GM21717 (cell line): Measurements from ENCODE around the gene MICA.
"Not testable (repeated sequence)": the region's sequence is repeated elsewhere in the genome, so short reads cannot be mapped to it uniquely, and the experiment has no call there.

Source experiments
- ATAC-seq: cut with Tn5 transposase; IDR thresholded peaks from one replicate; pipeline ENCODE4 v1.9.1; 2021; ENCODE audit warnings: mild to moderate bottlenecking, moderate library complexity; ENCODE audit not compliant: unreplicated experiment

Gene MICA

GRCh38 chr6:31407699-31408098 lies 4.3 kb downstream of the MICA start:
- ATAC-seq = no peak

- no peak for ATAC-seq
These were observed 9.1 kb downstream of the MICA start for GRCh38 chr6:31412506-31412905.

- ATAC-seq = not testable (repeated sequence)
These were observed 10.9 kb downstream of the MICA start for GRCh38 chr6:31414148-31414770.

DNA sequence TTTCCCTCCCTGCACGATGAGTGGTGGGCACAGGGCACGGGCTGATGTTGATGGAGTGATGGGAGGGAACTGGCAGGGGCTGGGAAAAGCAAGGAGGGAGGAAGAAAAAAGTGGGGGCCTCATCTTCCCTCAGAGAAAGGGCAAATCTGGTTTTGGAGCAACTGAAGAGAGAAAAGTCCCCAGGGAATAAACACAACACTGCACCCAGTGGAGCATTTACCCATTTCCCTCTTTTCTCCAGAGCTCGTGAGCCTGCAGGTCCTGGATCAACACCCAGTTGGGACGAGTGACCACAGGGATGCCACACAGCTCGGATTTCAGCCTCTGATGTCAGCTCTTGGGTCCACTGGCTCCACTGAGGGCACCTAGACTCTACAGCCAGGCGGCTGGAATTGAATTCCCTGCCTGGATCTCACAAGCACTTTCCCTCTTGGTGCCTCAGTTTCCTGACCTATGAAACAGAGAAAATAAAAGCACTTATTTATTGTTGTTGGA lies 11.4 kb downstream of the MICA start:
- no peak for ATAC-seq

DNA sequence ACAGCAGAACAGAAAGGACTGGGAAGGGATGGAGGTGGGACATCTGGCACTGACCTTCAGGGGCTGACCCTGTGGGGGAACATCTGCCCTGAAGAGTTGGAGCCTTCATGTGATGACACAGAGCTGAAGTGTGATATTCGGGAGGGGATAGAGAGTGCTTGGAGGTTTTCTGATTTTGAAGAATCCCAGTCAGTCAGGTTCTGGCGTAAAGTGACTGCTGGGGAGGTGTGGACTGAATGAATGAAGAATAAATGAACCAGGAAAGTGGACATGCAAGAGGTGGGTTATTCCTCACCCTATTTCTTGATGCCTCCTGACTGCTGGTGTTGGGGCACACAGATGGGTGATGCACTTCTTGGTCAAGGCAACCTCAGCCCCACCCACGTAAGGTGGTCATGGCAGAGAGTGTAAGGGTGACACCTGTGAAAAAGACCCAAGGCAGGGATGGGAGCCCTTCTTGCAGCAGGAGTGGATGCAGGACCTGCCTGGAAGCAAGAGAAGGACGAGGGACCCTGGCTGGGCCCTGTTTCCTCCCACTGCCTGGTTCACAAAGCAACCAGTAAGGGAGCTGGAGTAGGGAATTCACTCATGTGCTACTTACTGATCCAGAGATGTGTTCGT lies 13.1 kb downstream of the MICA start:
- ATAC-seq = no peak

DNA sequence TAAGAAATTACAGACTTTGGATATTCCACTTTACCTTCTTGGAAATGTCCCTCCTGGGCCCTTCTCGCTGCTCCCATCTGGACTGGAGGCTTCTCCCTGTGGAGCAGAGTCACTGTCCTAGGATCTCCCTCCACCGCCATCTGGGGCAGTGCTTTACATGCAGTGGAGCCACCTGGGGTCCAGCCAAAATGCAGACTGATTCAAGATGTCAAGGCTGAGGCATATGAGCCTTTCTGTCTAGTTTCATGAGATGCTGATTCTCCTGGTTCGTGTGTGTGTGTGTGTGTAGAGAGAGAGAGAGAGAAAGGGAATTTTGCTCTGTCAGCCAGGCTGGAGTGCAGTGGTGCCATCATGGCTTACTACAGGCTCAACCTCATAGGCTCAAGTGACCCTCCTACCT lies 14.9 kb downstream of the MICA start:
- ATAC-seq = no peak

DNA sequence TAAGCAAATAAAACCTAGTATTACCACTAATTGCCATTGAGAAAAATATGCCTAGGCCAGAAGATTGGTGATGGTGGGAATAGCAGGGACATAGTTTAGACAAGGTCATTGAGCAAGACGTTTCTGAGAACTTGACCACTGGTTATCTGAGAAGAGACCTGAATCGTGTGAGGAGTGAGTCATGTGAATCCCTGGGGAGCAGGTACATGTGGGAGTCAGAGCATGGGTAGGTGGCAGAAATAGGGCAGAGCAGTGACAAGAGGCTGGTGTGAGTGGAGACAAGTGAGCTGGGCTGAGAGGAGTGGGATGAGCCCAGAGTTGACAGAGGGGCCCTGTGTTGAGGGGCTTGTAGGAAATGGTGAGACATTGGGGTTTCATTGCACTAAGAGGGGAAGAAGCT lies 16.4 kb downstream of the MICA start:
- no peak for ATAC-seq

DNA sequence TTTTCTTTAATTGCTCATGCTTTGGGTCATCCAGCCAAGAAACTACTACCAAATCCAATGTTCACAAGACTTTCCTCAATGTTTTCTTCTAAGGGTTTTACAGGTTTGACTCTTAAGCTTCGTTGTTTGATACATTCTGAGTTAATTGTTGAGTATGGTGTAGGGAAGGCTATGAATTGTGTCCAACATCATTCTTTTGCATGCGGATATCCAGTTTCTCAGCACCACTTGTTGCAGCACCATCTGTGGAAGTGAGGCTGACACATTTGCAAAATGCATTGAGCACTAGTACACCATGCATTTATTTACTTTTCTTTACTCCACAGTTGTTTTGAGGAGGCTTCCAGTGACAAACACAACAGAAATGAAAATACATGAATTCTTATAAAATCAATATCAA lies 17.2 kb downstream of the MICA start:
- ATAC-seq = no peak

- ATAC-seq = no peak
These were observed 19.2 kb downstream of the MICA start for GRCh38 chr6:31422587-31422986.

DNA sequence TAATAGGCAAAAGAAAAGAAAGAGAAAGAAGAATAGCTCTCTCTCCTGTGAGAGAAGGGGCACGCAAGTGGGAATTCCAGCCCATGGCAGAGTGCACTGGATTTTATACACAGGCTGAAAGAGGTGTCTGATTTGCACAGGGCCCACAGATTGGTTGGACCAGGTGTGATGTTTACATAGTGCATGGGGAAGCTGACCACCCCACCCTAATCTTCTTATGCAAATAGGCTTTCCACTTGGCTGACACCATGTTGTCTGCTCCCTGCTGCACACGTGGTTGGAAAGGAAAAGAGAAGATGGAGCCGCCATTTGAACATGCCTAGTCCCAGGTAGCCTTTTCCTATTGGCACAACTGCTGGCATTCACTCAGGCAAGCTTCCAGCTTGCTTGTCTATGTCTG lies 20.2 kb downstream of the MICA start:
- ATAC-seq = no peak

GRCh38 chr6:31426395-31427354 lies 23.3 kb downstream of the MICA start:
- ATAC-seq = no peak

DNA sequence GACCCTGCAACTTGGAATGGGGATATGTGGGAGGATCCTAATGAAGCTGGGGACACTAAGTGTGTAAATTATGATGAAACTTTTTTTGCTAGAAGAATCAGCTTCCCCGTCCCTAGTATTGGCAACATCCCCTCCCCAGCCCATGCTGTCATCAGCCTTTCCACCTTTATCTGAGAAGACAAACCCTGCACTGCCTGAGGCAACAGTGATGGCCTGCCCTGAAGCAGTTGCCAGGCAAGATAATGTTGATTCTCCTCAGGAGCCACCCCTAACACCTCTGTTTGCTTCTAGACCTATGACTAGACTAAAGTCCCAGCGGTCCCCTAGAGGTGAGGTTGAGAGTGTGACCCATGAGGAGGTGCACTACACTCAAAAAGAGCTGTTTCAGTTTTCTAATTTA lies 27.1 kb downstream of the MICA start:
- no peak for ATAC-seq

DNA sequence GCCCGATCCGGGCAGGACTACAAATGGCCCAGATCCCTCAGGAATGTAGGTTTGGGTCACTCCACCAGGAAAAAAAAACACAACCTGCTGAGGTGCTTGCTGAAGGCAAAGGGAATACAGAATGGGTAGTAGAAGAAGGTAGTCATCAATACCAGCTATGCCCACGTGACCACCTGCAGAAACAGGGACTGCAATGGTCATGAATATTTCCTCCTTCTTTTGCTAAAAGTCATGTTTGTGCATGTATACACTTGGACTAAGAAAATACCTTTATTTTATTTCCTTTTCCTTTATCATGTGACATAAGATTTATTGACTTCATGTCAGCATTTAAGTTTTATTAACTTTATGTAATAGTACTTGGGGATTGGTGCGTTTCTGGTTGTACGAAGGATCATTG lies 31.7 kb downstream of the MICA start:
- ATAC-seq = not testable (repeated sequence)

- ATAC-seq = no peak
These were observed 34.8 kb downstream of the MICA start for GRCh38 chr6:31438222-31438621.

DNA sequence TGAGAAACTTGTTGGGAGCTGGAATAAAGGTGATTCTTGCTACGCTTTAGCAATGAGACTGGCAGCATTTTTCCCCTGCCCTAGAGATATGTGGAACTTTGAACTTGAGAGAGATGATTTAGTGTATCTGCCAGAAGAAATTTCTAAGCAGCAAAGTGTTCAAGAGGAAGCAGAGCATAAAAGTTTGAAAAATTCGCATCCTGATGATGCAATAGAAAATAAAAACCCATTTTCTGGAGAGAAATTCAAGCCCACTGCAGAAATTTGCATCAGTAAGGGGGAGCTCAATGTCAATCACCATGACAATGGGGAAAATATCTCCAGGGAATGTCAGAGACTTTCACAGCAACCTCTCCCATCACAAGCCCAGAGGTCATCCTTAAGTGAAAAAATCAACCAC lies 35.3 kb downstream of the MICA start:
- ATAC-seq = no peak

- no peak for ATAC-seq
These were observed 38.2 kb downstream of the MICA start for GRCh38 chr6:31441365-31442267.

GRCh38 chr6:31446481-31446880 lies 43.1 kb downstream of the MICA start:
- no peak for ATAC-seq

DNA sequence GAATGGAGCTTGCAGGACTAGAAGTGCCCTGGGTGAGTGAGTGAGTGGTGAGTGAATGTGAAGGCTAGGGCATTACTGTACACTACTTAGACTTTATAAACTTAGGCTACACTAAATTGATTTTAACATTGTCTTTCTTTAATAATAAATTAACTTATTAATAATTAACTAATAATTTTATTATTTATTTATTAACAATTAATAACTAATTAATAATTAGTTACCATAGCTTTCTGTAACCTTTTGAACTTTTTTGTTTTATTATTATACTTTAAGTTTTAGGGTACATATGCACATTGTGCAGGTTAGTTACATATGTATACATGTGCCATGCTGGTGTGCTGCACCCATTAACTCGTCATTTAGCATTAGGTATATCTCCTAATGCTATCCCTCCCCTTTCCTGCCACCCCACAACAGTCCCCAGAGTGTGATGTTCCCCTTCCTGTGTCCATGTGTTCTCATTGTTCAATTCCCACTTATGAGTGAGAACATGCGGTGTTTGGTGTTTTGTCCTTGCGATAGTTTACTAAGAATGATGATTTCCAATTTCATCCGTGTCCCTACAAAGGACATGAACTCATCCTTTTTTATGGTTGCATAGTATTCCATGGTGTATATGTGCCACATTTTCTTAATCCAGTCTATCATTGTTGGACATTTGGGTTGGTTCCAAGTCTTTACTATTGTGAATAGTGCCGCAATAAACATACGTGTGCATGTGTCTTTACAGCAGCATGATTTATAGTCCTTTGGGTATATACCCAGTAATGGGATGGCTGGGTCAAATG lies 43.8 kb downstream of the MICA start:
- ATAC-seq = not testable (repeated sequence)

GRCh38 chr6:31450751-31451150 lies 47.4 kb downstream of the MICA start:
- no peak for ATAC-seq

GRCh38 chr6:31452859-31453258 lies 49.5 kb downstream of the MICA start:
- no peak for ATAC-seq
